NCI-H2029 treated with DMSO at 0.1 percent for 48 hours (cell line): Measurements from ENCODE around the gene CDH4.
"Not testable (repeated sequence)": the region's sequence is repeated elsewhere in the genome, so short reads cannot be mapped to it uniquely, and the experiment has no call there.

Experiments used
- DNase-seq: peaks from one replicate; lab custom pipeline; 2025; lab: John Stamatoyannopoulos, UW

CDH4 gene

GRCh38 chr20:61253640-61254511 is 1.8 kb downstream of the CDH4 start:
- DNase-seq, result no peak

DNA sequence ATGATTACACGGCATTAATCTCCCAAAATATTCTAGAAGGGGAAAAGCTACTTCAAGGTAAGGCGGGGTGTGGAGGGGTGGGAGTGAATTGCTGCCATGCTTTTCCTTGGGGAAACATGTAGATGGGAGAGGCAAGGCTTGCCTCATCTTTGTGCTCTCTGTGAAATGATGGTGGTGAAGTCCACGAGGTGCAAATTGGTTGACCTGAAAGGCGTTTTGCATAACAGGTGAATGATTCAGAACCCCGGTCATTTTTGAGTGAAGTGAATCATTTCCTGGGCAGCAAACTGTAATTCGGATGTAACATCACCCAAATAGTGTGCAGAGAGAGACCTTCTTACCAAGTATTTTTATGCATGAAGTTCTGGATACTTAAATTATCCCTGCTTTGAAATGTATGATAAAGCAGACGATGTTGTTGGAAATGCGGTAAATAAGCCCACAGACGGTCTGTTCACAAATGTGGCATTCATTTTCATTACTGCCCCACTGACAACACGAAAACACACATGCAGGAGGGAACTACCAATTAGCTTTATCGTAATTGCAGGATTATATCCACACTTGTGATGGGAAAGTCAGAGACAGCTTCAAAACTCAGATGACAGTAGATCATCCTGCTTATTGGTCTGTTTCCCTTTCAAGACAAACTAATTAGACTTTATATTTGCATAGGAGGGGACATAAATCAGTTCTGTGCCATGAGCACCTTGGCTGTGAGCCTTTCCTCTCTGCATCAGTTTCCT is 3.0 kb downstream of the CDH4 start:
- DNase-seq, result no peak

DNA sequence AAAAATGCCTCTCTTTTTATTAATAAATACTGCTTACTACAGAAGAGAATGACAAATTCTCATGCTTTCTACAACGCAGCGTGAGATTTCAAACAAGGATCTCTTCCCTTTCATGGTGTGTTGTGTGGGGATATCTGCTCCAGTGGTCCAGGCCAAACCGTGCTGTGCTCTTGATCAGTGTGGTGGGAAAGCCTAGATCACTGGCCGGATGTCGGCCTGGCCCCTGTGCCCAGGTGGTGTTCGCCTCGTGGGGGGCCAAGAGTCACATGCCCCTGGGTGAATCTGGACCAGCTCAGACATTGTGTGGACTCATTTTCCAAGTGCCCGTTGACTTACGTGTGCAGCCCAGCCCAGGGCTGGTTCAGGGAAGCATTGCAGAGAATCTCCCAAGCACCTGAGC is 4.3 kb downstream of the CDH4 start:
- no peak for DNase-seq

DNA sequence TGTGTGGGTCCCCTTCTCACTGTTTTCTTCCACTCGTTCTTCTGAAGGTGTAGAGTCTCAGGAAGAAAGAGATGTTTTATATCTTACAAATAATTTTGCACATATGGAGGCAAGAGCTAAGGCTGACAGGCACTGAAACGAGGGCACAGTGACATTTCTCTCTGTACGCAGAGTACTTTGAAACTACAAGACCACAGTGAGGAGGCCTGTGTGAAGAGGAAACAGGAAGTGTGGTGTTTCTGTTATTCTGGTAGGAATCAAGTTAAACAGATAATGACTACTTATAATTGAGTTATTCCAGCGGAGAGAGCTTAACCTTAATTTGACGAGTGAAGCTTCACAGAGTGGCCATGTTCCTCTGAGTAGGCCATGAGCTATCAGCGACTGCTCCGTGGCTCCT is 4.8 kb downstream of the CDH4 start:
- no peak for DNase-seq

DNA sequence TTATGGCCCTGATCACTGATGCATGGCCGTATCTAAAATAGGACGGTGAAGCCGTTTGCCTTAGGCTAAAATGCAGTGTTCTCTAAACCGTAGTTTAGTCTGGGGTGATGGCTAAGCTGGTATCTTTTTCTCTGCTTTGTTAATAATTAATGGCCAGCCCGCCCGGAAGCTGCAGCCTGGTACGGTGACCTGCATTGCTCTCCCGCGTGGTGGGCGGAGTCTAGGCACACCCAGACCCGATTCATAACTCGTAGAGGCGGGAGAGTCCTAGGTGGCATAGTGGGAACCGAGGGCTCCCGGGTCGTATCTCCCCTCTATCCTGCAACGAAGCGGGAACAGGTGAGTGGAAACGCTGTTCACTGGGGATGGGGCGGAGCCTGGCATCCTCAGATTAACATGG is 5.5 kb downstream of the CDH4 start:
- no peak for DNase-seq

GRCh38 chr20:61259741-61260140 is 7.7 kb downstream of the CDH4 start:
- DNase-seq, result no peak

DNA sequence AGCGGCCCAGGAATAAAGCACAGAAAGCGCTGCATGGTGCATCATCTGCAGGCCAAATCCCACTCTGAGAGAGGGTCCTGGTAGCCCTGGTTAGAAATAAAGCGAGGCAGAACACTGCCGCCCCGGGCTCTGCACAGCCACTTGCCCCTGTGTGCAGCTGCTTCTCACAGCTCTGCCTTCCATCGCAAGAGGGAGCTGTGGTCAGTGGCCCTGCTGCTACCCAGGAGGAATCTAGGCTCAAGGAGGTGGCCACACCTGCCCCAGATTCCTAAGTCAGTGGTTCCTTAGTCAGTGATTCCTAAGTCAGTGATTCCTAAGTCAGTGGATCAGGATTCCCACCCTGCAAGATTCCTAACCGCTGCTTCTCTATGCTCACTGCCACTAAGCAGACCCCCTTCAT is 8.8 kb downstream of the CDH4 start:
- no peak for DNase-seq

GRCh38 chr20:61262036-61262435 is 10.0 kb downstream of the CDH4 start:
- DNase-seq, result no peak

DNA sequence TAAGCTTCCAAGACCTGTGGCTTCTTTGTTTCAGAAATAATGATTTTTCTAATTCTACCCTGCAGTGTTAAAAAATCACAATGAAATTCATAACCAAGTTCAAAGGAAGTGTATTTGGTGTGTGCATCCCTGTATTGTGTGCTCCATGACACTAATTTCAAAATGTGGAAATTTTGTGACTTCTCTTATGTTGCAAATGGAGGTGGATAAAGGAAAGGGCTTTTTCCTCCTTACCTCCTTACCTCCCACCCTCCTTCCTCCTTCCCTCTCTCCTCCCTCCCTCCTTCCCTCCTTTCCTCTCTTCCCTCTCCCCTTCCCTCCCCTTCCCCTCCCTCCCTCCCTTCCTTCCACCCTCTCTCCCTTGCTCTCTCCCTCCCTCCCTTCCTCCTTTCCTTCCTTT is 10.5 kb downstream of the CDH4 start:
- DNase-seq, result no peak

- DNase-seq, result no peak
Observed at GRCh38 chr20:61263084-61263695, 11.1 kb downstream of the CDH4 start.

- DNase-seq, result no peak
Observed at GRCh38 chr20:61263938-61264337, 11.9 kb downstream of the CDH4 start.

DNA sequence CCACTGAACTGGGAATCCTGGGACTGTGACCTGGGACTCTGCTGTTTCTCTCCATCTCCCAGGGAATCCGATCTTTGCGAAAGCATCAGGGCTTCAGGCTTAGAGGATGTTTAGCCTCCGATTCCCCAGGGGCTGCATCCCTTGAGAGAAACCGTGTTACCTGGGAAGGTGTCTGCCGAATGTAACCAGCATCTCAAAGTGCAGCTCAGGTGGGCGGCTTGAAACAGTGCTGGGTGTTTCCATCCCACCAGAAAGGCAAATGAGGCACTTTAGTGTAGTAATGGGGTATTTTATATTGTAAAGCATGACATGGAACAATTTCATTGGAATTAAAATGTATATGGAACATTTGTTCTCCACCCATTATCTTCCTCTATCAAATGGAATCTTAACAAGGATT is 15.2 kb downstream of the CDH4 start:
- DNase-seq, result no peak

GRCh38 chr20:61268024-61268423 is 16.0 kb downstream of the CDH4 start:
- no peak for DNase-seq

GRCh38 chr20:61271312-61272231 is 19.5 kb downstream of the CDH4 start:
- no peak for DNase-seq

DNA sequence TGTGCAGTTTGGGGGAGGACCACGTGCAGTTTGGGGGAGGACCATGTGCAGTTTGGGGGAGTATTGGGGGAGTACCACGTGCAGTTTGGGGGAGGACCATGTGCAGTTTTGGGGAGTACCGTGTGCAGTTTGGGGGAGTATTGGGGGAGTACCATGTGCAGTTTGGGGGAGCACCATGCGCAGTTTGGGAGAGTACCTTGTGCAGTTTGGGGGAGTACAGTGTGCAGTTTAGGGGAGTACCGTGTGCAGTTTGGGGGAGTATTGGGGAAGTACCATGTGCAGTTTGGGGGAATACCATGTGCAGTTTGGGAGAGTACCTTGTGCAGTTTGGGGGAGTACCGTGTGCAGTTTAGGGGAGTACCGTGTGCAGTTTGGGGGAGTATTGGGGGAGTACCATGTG is 21.0 kb downstream of the CDH4 start:
- DNase-seq, result not testable (repeated sequence)

- not testable (repeated sequence) for DNase-seq
Observed at GRCh38 chr20:61273666-61274065, 21.6 kb downstream of the CDH4 start.

GRCh38 chr20:61274326-61274725 is 22.3 kb downstream of the CDH4 start:
- no peak for DNase-seq

DNA sequence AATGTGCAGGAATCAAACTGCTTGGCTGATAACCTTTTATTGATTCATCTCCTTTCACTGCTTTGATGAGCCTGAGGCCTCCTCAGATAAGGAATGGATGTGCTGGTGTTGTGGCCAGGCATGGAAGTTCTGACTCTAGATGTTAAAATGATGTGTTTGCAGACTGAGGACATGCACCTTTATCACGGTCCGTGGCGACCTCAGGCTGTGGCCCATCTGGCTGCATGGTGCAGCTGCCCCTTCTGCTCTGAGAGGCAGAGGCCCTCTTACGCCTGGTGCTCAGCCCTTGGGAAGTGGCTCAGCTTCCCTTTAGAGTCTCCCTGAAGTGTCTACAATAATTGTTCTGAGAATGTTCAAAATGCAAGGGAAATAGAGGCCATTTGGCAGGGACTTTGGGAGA is 26.2 kb downstream of the CDH4 start:
- DNase-seq, result no peak

- DNase-seq, result no peak
Observed at GRCh38 chr20:61279621-61280150, 27.6 kb downstream of the CDH4 start.

DNA sequence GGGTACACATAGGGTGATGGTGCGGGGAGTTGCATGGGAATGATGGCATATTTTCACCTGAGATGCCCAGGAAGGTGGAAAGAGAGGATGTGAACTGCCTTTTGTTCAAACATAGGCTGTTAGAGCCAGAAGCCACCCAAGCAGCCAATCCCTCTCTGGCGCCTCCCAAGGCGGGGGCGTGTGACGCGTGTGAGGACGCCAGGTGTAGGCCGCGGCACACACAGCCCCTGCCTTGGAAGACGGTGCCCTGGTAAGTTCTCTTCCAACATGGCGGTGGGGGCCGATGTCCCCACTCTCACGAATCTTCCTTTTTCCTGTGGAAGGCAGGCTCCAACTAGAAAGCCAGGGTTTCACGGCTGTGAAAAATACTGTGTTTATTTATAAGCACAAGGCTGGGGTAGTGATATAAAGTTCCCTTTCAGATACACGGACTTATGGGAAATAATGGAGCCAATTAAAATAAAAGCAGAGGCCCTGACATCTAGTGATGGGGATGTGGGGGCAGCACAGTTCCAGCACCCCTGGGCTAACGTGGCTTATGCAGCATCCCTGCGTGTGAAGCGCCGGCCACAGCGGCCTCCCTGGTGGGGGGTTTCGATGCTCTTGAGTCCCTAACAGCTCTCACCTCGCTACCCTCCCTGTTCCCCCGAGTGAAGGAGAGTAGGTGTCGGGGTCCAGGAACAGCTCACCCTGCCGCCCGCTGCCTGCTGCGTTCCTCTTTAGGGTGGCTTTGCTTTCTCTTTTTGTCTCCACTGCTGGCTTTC is 28.3 kb downstream of the CDH4 start:
- DNase-seq, result no peak

- no peak for DNase-seq
Observed at GRCh38 chr20:61281286-61281795, 29.3 kb downstream of the CDH4 start.
